HL-60 (cell line): ENCODE data around the gene FBH1.

Source experiments
- DNase-seq, 2 experiments: peaks; one replicate each; pipeline ENCODE4 v3.0.0-alpha.2; 2010 to 2020; ENCODE audit warnings: low read depth in 1 of 2, low spot score in 1 of 2
- H3K27ac ChIP-seq: fragments of 250-450 bp; sonication (Bioruptor Pico); replicated peaks from 2 replicates; pipeline ENCODE4 v1.5.1; 2020; ENCODE audit warnings: mild to moderate bottlenecking, moderate library complexity
- H3K27me3 ChIP-seq: fragments of 250-450 bp; sonication (Bioruptor Pico); 2 replicates; pipeline ENCODE4 v1.5.1; 2021; ENCODE audit warnings: mild to moderate bottlenecking, moderate library complexity; ENCODE audit not compliant: insufficient read depth, poor library complexity, severe bottlenecking
- H3K4me3 ChIP-seq: replicated peaks from 2 replicates; pipeline ENCODE4 v1.5.1; 2011; ENCODE audit warnings: mild to moderate bottlenecking, control low read depth, low read length; ENCODE audit not compliant: insufficient read depth
- CTCF ChIP-seq: IDR thresholded peaks from one replicate; pipeline ENCODE4 v1.5.1; 2011; ENCODE audit warnings: low read length, control low read depth, inconsistent platforms; ENCODE audit not compliant: insufficient read depth
- GABPA ChIP-seq: IDR thresholded peaks from 2 replicates; pipeline ENCODE4 v1.6.1; 2012; ENCODE audit warnings: low read depth
- POLR2AphosphoS5 ChIP-seq: IDR thresholded peaks from 2 replicates; pipeline ENCODE4 v1.6.1; 2012; ENCODE audit warnings: low read depth
- REST ChIP-seq: IDR thresholded peaks from 2 replicates; pipeline ENCODE4 v1.6.1; 2012; ENCODE audit warnings: low read depth; ENCODE audit not compliant: insufficient replicate concordance
- SPI1 ChIP-seq: IDR thresholded peaks from 2 replicates; pipeline ENCODE4 v1.6.1; 2012; ENCODE audit warnings: low read depth, mild to moderate bottlenecking, borderline replicate concordance

The FBH1 gene

GRCh38 chr10:5937016-5937415 lies 47.0 kb downstream of the FBH1 start:
- H3K27me3 ChIP-seq: no peaks in the 10 kb centered on the region
- no peak for DNase-seq
- H3K27ac ChIP-seq: no peak overlapping the region
- no peak overlapping the region for H3K4me3 ChIP-seq
- TF ChIP-seq GABPA (no peak), REST (no peak), POLR2AphosphoS5 (no peak), CTCF (no peak), SPI1 (no peak)

DNA sequence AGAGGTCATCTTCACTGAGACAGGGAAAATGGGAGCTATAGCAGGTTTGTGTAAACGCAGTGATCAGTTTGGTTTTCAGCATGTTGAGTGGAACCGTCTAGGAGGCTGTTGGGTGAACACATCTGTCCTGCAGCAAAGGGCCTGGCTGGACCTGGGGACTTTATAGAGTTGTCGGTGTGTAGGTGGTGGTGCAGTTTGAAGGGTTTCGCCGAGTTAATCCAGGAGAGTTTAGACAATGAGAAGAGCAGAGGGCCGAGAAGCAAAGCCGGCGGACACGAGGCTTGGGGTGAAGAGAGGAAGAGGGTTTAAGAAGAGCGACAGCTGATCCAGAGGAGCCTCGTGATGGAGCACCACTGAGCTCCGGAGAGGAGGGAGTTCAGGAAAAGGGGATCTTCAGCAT lies 48.2 kb downstream of the FBH1 start:
- H3K27ac ChIP-seq: no peak overlapping the region
- DNase-seq: no peak
- no peak overlapping the region for H3K4me3 ChIP-seq
- TF ChIP-seq POLR2AphosphoS5 (no peak), REST (no peak), GABPA (no peak), CTCF (no peak), SPI1 (no peak)
- H3K27me3 ChIP-seq: no peaks in the 10 kb centered on the region

DNA sequence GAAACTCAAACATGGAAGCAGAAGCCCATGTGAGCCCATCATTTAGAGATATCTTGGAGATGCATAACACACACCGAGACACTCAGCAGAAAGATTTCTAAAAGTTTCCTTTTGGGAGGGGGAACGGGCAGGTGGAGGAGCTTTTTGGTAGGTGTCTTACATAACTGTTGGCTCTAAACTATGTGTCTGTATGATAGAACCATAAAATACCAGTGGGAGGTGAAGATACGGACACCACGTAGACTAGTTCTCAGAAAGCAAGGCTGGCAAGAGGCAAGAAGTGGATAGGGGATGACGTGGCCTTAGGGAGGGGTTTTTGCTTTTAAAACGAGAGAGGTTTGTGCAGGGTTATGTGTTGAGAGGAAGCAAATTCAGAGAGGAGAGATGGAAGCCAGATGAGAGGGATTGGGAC lies 50.8 kb downstream of the FBH1 start:
- no peak for TF ChIP-seq SPI1
- TF ChIP-seq CTCF: no peak
- TF ChIP-seq REST: no peak
- TF ChIP-seq POLR2AphosphoS5: no peak
- TF ChIP-seq GABPA: no peak
- H3K4me3 ChIP-seq: no peak overlapping the region
- H3K27ac ChIP-seq: no peak overlapping the region
- DNase-seq: no peak
- no peaks in the 10 kb centered on the region for H3K27me3 ChIP-seq
